HG02885 (cell line): ENCODE data around the gene SLC10A1.
"Not testable (repeated sequence)": the region's sequence is repeated elsewhere in the genome, so short reads cannot be mapped to it uniquely, and the experiment has no call there.

ENCODE experiments used
- ATAC-seq: cut with Tn5 transposase; IDR thresholded peaks from one replicate; pipeline ENCODE4 v1.9.1; 2021; ENCODE audit warnings: mild to moderate bottlenecking; ENCODE audit not compliant: unreplicated experiment, poor library complexity

SLC10A1 gene

GRCh38 chr14:69796797-69797500 is at the start of gene SLC10A1:
Gene SLC10A1, minus strand, starts transcription at chr14:69797241. Its CDS starts 86 bp downstream, at chr14:69797155.
- ATAC-seq, result no peak

- ATAC-seq, result no peak
Observed at GRCh38 chr14:69845787-69846186, 48.7 kb upstream of the SLC10A1 start.

GRCh38 chr14:69845050-69845581 is 48.1 kb upstream of the SLC10A1 start:
- ATAC-seq, result no peak

GRCh38 chr14:69844171-69844570 is 47.1 kb upstream of the SLC10A1 start:
- ATAC-seq, result no peak

- ATAC-seq, result no peak
Observed at GRCh38 chr14:69842686-69843420, 45.8 kb upstream of the SLC10A1 start.

- no peak for ATAC-seq
Observed at GRCh38 chr14:69841656-69842055, 44.6 kb upstream of the SLC10A1 start.

GRCh38 chr14:69839661-69840060 is 42.6 kb upstream of the SLC10A1 start:
- no peak for ATAC-seq

- no peak for ATAC-seq
Observed at GRCh38 chr14:69838881-69839416, 41.9 kb upstream of the SLC10A1 start.

GRCh38 chr14:69828879-69829278 is 31.8 kb upstream of the SLC10A1 start:
- no peak for ATAC-seq

- no peak for ATAC-seq
Observed at GRCh38 chr14:69828354-69828753, 31.3 kb upstream of the SLC10A1 start.

GRCh38 chr14:69827560-69827959 is 30.5 kb upstream of the SLC10A1 start:
- no peak for ATAC-seq

GRCh38 chr14:69822456-69822855 is 25.4 kb upstream of the SLC10A1 start:
- ATAC-seq, result no peak

- no peak for ATAC-seq
Observed at GRCh38 chr14:69820991-69821390, 23.9 kb upstream of the SLC10A1 start.

GRCh38 chr14:69819607-69820006 is 22.6 kb upstream of the SLC10A1 start:
- no peak for ATAC-seq

GRCh38 chr14:69818758-69819191 is 21.7 kb upstream of the SLC10A1 start:
- no peak for ATAC-seq

GRCh38 chr14:69816216-69816615 is 19.2 kb upstream of the SLC10A1 start:
- no peak for ATAC-seq

- no peak for ATAC-seq
Observed at GRCh38 chr14:69815556-69815955, 18.5 kb upstream of the SLC10A1 start.

GRCh38 chr14:69814397-69814796 is 17.4 kb upstream of the SLC10A1 start:
- no peak for ATAC-seq

GRCh38 chr14:69813346-69813745 is 16.3 kb upstream of the SLC10A1 start:
- not testable (repeated sequence) for ATAC-seq

- no peak for ATAC-seq
Observed at GRCh38 chr14:69812711-69813110, 15.7 kb upstream of the SLC10A1 start.

GRCh38 chr14:69811868-69812252 is 14.8 kb upstream of the SLC10A1 start:
- no peak for ATAC-seq
